H1 (cell line): ENCODE results near the gene NDUFA5. TPM values are rescaled to one million over a fixed set of nuclear protein-coding genes. Genes with fewer than 3 reads are reported as not detected.

Experiments
- CREB1 ChIP-seq: IDR thresholded peaks from 2 replicates; pipeline ENCODE4 v1.6.1; 2012; ENCODE audit warnings: inconsistent platforms
- E2F6 ChIP-seq: IDR thresholded peaks from 2 replicates; pipeline ENCODE4 v1.6.1; 2012; ENCODE audit warnings: inconsistent platforms
- JUN ChIP-seq: IDR thresholded peaks from 2 replicates; pipeline ENCODE4 v1.6.1; 2011; ENCODE audit warnings: low read depth, mild to moderate bottlenecking, improper control_type of control experiment, low read length
- JUND ChIP-seq: IDR thresholded peaks from 2 replicates; pipeline ENCODE4 v1.6.1; 2011; ENCODE audit warnings: mild to moderate bottlenecking, improper control_type of control experiment, low read length
- RAD21 ChIP-seq, 2 experiments: IDR thresholded peaks in 1 of 2; conservative IDR thresholded peaks in 1 of 2; 2 replicates each; pipeline ENCODE4 v1.6.1; 2011; ENCODE audit warnings: low read depth in 2 of 2, low read length in 2 of 2, improper control_type of control experiment in 1 of 2, inconsistent platforms in 1 of 2, mild to moderate bottlenecking in 1 of 2, moderate library complexity in 1 of 2
- RNF2 ChIP-seq: fragments of 200-900, 300-1000 bp; sonication (generic); IDR thresholded peaks from 2 replicates; pipeline ENCODE4 v1.7.1; 2016; ENCODE audit warnings: borderline replicate concordance, low read depth, mild to moderate bottlenecking, antibody characterized with exemption, low read length; ENCODE audit not compliant: poor library complexity, severe bottlenecking; ENCODE audit errors: missing control alignments
- SRF ChIP-seq: IDR thresholded peaks from 2 replicates; pipeline ENCODE4 v1.6.1; 2011; ENCODE audit warnings: mild to moderate bottlenecking, low read depth, low read length, moderate library complexity
- YY1 ChIP-seq: IDR thresholded peaks from 2 replicates; pipeline ENCODE4 v1.6.1; 2011; ENCODE audit warnings: low read depth, mild to moderate bottlenecking, low read length
- polyA plus RNA-seq, 7 experiments: library from polyadenylated mRNA; depleted of rRNA in 3 of 7; stranded (reverse) in 5 of 7; unstranded in 2 of 7; fragments of >200 nt in 5 of 7; fragments of 200-250 nt in 2 of 7; gene quantifications; 1 replicate in 5 of 7; 2 replicates in 1 of 7; 4 replicates in 1 of 7; pipeline versions ENCODE4 v1.2.1 to v1.2.3, GENCODE V29; 2011 to 2013; ENCODE audit warnings: missing spikeins in 2 of 7, mixed read lengths in 2 of 7
- total RNA-seq: library from RNA; stranded (reverse); fragmentation: NEBNext Ultra II Directional; extraction: Animal tissue kit (Norgen Biotek cat#: 25700); gene quantifications from 2 replicates; pipeline ENCODE4 v1.2.1, GENCODE V29; 2021

NDUFA5 gene
- total and polyA plus RNA-seq, 2 of the 8 experiments (the other 6 are each of a cell fraction or from before 2014, with no cell fraction given): 7.6 to 76.3 TPM

GRCh38 chr7:123534383-123535260 lies 23.0 kb downstream of the NDUFA5 start, which contains the start of gene IQUB (continued):
- TF ChIP-seq RNF2 (no peak), E2F6 (no peak), CREB1 (no peak), JUND (no peak), JUN (no peak), SRF (no peak), RAD21 (IDR thresholded peaks at IDR 0.05 in 1 of 2, conservative IDR thresholded peaks at IDR 0.05 in 1 of 2; ENCODE audit: low read depth in 2 of 2, low read length in 2 of 2) (no peak), YY1 (no peak)
